Renal pelvis (tissue), 4 donors: ENCODE data around the gene IL4R. TPM values are rescaled to one million over a fixed set of nuclear protein-coding genes. Genes with fewer than 3 reads are reported as not detected.
"Not testable (repeated sequence)": the region's sequence is repeated elsewhere in the genome, so short reads cannot be mapped to it uniquely, and the experiment has no call there.

Source experiments
- DNase-seq: peaks from one replicate; pipeline ENCODE4 v3.0.0-alpha.2; 2013
- polyA plus RNA-seq, 3 donors: library from polyadenylated mRNA; unstranded; fragments of 120-200 nt; gene quantifications; one replicate each; pipeline ENCODE4 v1.2.1, GENCODE V29; 2013; ENCODE audit not compliant: insufficient read length in 3 of 3

IL4R gene
- polyA plus RNA-seq, 3 donors: 16.4 to 24.1 (median 23.1) TPM

GRCh38 chr16:27401768-27402568 lies 88.2 kb downstream of the IL4R start, which contains the start of gene IL21R:
Gene IL21R, plus strand, starts transcription at chr16:27402174. Its CDS starts 27,898 bp downstream, at chr16:27430072.
- no peak for DNase-seq

DNA sequence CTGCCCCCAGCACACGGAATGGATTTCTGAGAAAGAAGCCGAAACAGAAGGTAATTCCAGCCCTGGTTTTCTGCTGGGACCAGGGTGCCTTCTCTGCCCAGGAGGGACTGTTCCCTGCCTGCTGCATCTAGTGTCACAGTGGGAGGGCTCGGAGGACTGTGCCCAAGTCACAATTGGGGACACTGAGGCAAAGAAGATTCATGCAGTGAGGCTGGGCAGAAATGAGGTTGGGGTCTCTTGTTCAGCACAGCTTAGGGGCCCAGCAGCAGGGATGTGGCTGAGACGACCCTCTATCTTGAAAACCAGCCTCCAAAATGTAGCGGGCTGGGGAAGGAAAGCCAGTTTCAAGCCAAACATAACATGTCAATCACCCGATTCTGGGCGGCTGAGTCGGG lies 88.8 kb downstream of the IL4R start:
- no peak for DNase-seq

GRCh38 chr16:27402964-27403600 lies 89.3 kb downstream of the IL4R start:
- no peak for DNase-seq

GRCh38 chr16:27403601-27403992 lies 89.8 kb downstream of the IL4R start:
- no peak for DNase-seq

- no peak for DNase-seq
Observed at GRCh38 chr16:27404163-27404823, 90.5 kb downstream of the IL4R start.

DNA sequence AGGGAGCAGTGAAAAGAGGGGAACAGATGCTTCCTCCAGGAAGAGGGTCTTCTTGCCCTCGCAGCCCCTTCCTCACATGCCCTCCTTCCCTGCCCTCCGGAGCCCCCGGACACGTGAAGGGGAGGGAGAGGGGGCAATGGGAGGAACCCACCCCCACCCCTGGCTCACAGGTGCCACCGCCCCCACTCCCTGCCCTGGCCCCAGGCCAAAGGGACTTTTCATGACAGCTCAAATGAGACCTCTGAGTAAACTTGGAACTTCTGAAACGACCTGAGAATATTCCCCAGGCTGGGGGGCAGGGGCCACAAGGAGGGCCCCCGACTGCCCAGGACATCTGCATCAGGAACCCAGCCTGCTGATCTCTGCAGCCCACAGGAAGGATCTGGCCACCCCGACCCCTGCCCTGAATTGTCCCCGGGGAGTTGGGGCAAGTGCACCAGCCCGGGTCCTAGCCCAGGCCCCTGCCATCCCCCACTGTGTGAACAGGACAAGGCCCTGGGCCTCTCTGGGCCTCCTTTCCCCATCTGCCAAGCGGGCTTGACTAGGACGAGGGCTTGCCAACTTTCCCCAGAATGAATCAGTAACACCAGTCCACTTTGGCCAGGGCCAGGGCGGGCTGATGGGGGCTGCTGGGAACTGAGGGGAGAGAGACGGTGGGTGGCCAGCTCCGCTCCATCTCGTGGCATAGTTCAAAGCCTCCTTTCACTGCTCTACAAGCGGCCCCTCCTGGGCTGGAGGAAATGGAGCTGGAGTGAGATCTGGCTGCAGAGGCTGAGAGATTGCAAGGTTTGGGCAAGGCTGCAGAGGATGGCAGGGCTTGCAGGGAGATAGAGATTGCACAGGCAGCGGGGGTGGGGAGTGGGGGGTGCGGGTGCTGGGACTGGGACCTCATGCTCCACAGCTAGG lies 92.0 kb downstream of the IL4R start:
- DNase-seq: no peak

GRCh38 chr16:27406511-27407128 lies 92.8 kb downstream of the IL4R start:
- DNase-seq: no peak

DNA sequence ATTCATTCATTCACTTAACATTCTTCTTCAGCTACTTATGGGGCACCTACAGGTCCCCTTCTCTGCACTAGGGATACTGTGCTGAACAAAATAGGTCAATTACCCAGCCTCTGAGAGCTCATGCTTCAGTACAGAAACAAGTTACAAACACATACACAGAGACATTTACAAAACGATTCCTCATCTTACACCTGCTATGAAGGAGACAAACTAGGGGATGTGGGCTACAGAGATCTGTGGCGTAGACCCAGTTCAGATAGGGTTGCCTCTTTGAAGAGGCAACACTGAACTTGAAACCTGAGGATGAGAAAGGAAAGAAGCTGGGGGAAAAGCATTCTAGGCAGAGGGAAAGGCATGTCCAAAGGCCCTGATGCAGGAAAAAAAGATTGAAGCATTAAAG lies 93.4 kb downstream of the IL4R start:
- no peak for DNase-seq

- no peak for DNase-seq
Observed at GRCh38 chr16:27408012-27408601, 94.3 kb downstream of the IL4R start.

- no peak for DNase-seq
Observed at GRCh38 chr16:27408602-27409031, 94.8 kb downstream of the IL4R start.

DNA sequence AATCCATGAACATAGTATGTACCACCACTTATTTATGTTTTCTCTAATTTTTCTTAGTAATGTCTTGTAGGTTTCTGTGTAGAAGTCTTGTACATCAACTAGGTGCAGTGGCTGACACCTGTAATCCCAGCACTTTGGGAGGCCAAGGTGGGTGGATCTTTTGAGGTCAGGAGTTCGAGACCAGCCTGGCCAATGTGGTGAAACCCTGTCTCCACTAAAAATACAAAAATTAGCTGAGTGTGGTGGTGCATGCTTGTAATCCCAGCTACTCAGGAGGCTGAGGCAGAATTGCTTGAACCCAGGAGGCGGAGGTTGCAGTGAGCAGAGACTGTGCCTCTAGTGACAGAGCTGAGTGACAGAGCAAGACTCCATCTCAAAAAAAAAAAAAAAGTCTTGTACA lies 96.2 kb downstream of the IL4R start:
- not testable (repeated sequence) for DNase-seq

GRCh38 chr16:27410761-27411160 lies 97.0 kb downstream of the IL4R start:
- DNase-seq: no peak

DNA sequence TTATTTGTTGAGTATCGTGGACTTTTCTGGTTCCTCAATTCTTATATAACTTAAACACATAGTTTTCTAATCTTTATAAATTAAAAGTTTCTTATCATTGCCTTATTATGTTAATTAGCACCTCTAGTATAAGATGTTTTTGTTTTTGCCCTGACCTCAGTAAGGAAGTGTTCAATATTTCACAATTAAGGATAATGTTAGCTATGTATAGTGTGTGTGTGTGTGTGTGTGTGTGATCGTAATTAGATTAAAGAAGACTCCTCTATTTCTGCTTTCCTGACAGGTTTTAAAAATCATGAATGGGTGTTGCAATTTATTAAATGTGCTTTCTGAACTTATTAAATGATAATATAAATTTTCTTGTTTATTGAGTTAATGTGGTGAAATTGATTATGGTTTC lies 100.2 kb downstream of the IL4R start:
- DNase-seq: no peak

Other genes with a start within 250 kb of the IL4R start
- not detected for gene C16orf82, start 247.0 kb upstream of the IL4R start, polyA plus RNA-seq
- 10 to 100 TPM in 1 of 3 donors, 1 to 10 TPM in 2; 8.3 to 10.3 (median 9.4) TPM for gene KDM8, start 110.4 kb upstream of the IL4R start, polyA plus RNA-seq
- 10 to 100 TPM; 75.7 to 87.5 (median 87.5) TPM for gene NSMCE1, start 45.2 kb upstream of the IL4R start, polyA plus RNA-seq
- under 1 TPM; 0.20 to 0.37 (median 0.29) TPM for gene IL21R, start 88.2 kb downstream of the IL4R start, polyA plus RNA-seq
- gene GTF3C1, start 235.9 kb downstream of the IL4R start, polyA plus RNA-seq: 100 to 1,000 TPM in 1 of 3 donors, 10 to 100 TPM in 2; 97.6 to 105 (median 98.7) TPM
- gene KATNIP, start 236.2 kb downstream of the IL4R start, polyA plus RNA-seq: 10 to 100 TPM; 23.5 to 30.7 (median 29.7) TPM